Breast epithelium (tissue), 3 donors: ENCODE data around the gene TENT4A.

ENCODE experiments used
- CTCF ChIP-seq, 3 donors: fragments of 450-650 bp; IDR thresholded peaks; one replicate each; pipeline ENCODE4 v1.5.1; 2016 to 2017; ENCODE audit warnings: antibody characterized with exemption in 3 of 3, mild to moderate bottlenecking in 3 of 3, moderate library complexity in 3 of 3
- POLR2A ChIP-seq: fragments of 450-650 bp; IDR thresholded peaks from one replicate; pipeline ENCODE4 v1.6.1; 2016; ENCODE audit warnings: antibody characterized with exemption, mild to moderate bottlenecking, moderate library complexity

GRCh38 chr5:6739603-6740002 is 26.4 kb downstream of the TENT4A start:
- no peak for TF ChIP-seq CTCF (IDR thresholded peaks at IDR 0.05)
- no peak for TF ChIP-seq POLR2A
